GM18499 (cell line): Measurements from ENCODE around the gene C11orf65.

Experiments
- ATAC-seq: cut with Tn5 transposase; IDR thresholded peaks from one replicate; pipeline ENCODE4 v1.9.1; 2021; ENCODE audit warnings: moderate number of reproducible peaks; ENCODE audit not compliant: insufficient read depth, unreplicated experiment

The C11orf65 gene

GRCh38 chr11:108467091-108467823 lies at the start of gene C11orf65:
Gene C11orf65 (minus strand): TSS chr11:108467529. CDS start chr11:108461559, 5,970 bp downstream.
- peak; percentile 98 for ATAC-seq

GRCh38 chr11:108516125-108516524 lies 48.8 kb upstream of the C11orf65 start:
- no peak for ATAC-seq

GRCh38 chr11:108512708-108513107 lies 45.4 kb upstream of the C11orf65 start:
- no peak for ATAC-seq

GRCh38 chr11:108511851-108512474 lies 44.6 kb upstream of the C11orf65 start:
- ATAC-seq = no peak

GRCh38 chr11:108508653-108509593 lies 41.6 kb upstream of the C11orf65 start:
- no peak for ATAC-seq

GRCh38 chr11:108501396-108501795 lies 34.1 kb upstream of the C11orf65 start:
- ATAC-seq = no peak

- ATAC-seq = no peak
Measured at GRCh38 chr11:108500721-108501120, 33.4 kb upstream of the C11orf65 start.

GRCh38 chr11:108500169-108500568 lies 32.8 kb upstream of the C11orf65 start:
- no peak for ATAC-seq

- no peak for ATAC-seq
Measured at GRCh38 chr11:108498816-108499408, 31.6 kb upstream of the C11orf65 start.

- ATAC-seq = no peak
Measured at GRCh38 chr11:108498046-108498815, 30.9 kb upstream of the C11orf65 start, which contains the start of gene POGLUT3. Gene POGLUT3 (minus strand): TSS chr11:108498384. CDS start chr11:108498366, 18 bp downstream.

GRCh38 chr11:108497317-108498045 lies 30.2 kb upstream of the C11orf65 start:
- peak; percentile 48 for ATAC-seq

- no peak for ATAC-seq
Measured at GRCh38 chr11:108496643-108497256, 29.4 kb upstream of the C11orf65 start.

- ATAC-seq = no peak
Measured at GRCh38 chr11:108495326-108495725, 28.0 kb upstream of the C11orf65 start.

- no peak for ATAC-seq
Measured at GRCh38 chr11:108494182-108494581, 26.9 kb upstream of the C11orf65 start.

- ATAC-seq = no peak
Measured at GRCh38 chr11:108491936-108492335, 24.6 kb upstream of the C11orf65 start.

GRCh38 chr11:108486828-108487227 lies 19.5 kb upstream of the C11orf65 start:
- no peak for ATAC-seq

GRCh38 chr11:108486331-108486730 lies 19.0 kb upstream of the C11orf65 start:
- ATAC-seq = no peak

GRCh38 chr11:108483163-108483562 lies 15.8 kb upstream of the C11orf65 start:
- no peak for ATAC-seq
